Stimulated activated CD4-positive, alpha-beta T cell treated with anti-CD3 and anti-CD28 coated beads, TNF-alpha, amount 100 ng/mL, for 48 hours (primary cell): ENCODE measurements around the gene LRRK1.

Source experiments
- DNase-seq, 3 donors: peaks; one replicate each; pipeline ENCODE4 v3.0.0-alpha.2; 2020; ENCODE audit warnings: low read depth in 3 of 3

Gene LRRK1

GRCh38 chr15:101004500-101004899 lies 85.3 kb downstream of the LRRK1 start:
- no peak for DNase-seq

- DNase-seq = no peak
Observed at GRCh38 chr15:101004986-101005747, 86.0 kb downstream of the LRRK1 start.

DNA sequence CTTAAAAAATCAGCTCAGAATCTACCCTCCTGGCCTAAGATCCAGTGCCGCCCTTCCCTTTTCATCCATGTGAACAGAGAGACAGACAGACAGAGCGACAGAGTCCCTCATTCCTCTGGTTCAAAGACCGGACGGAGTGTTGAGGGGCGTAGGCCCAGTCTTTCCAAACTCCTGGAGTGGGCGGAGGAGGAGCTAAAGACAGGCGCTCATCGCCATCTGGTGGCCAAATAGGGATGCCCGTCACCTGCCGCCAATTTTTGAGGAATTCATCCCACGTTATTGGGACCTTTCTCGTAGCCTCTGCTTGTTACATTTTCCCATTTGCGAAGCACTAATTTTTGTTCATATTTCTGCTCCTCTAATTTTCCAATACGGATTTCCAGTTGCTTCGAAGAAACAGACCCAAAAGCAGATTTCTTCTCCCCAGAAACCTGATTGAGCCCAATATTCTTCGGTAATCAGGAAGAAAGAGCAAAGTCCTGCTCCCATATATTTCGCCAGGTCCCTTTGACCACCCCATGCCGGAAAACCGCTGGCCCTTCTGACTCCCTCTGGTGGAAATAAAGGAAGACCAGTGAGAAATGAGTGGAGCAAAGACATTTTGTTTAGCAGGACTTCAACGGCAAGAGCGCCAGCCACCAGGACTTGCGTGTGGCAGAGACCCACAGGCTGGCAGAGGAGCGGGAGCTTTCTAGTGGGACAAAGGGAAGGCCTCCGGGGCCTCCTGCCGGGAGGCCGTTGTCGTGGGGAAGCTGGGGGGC lies 88.0 kb downstream of the LRRK1 start:
- peak; percentile 51 to 75 (median 55) for DNase-seq

- peak; percentile 66 to 84 (median 81) for DNase-seq
Observed at GRCh38 chr15:101008158-101009139, 89.3 kb downstream of the LRRK1 start.

DNA sequence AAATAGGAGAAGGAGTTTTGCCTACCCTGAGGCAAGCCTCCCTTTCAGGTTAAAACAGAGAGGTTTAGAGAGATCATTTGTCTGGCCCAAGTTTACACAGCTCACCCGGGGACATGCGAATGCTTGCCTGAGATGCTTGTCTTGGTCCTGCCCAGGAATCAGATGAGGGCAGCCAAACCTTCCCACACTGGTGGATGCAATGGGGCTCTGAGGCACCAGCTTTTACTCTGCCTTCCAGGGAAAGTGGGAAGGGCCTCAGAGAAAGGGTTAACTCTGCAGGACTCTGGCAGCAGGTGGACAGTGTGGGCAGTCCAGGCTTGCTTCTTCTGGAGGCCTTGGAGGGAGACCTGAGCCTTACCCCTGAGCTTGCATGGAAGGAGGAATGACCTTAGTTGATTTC lies 90.0 kb downstream of the LRRK1 start:
- no peak for DNase-seq

DNA sequence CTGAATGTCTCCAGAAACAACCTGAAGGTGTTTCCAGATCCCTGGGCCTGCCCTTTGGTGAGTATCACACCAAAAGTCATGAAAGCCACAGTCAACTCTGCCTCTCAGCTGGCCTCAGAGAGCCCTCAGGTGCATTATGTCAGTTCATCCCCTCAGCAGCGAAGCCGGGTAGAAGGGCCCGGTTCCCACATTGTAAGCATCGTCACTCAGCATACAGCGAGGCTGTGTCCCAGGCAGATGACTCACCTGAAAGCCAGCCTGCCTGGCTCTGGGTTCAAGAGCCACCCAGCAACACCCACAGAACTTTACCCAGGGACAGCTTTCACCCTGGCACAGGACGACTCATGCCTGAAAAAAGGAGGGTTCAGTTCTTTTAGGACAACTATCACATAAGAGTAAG lies 91.6 kb downstream of the LRRK1 start:
- DNase-seq = no peak

DNA sequence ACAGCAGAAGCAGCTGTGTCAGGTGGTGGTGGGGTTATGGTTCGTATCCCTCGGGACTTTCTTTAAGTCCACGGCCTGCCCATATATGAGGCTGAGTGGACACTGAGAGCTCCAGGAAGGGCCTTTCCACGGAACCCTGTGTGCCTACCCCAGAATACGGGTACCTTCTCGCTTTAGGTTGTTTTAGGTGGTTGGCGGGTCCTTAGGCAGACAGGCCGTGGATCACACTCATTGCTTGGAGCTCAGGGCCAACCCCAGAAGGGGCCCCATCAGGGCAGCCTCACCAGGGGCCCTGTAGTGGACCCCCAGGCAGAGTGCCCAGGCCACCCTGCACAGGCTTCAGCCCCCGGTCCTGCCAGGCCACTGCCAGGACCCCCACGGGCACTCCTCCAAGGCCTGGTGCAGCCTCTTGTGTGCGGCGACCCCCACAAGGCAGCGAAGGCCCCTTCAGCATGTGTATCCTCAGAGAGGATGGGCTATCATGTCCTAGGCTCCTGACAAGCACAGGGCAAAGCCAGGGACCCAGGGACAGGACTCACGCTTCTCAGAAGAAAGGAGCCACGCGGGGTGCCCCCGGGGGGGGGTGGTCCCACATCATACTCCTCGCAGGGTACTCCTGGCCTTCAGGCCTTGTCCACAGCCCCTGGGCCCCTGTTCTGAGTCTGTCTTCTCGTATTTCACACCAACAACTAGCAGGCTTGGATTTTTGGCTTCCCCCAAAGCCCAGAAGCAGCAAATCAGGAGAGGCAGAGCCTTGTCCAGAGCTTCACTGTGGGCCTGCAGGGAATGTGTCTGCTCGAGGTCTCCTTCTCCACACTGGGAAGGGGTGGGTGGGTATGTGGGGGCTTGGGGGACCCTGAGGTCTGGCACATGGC lies 93.4 kb downstream of the LRRK1 start:
- no peak for DNase-seq

- no peak for DNase-seq
Observed at GRCh38 chr15:101013201-101013550, 94.0 kb downstream of the LRRK1 start.

DNA sequence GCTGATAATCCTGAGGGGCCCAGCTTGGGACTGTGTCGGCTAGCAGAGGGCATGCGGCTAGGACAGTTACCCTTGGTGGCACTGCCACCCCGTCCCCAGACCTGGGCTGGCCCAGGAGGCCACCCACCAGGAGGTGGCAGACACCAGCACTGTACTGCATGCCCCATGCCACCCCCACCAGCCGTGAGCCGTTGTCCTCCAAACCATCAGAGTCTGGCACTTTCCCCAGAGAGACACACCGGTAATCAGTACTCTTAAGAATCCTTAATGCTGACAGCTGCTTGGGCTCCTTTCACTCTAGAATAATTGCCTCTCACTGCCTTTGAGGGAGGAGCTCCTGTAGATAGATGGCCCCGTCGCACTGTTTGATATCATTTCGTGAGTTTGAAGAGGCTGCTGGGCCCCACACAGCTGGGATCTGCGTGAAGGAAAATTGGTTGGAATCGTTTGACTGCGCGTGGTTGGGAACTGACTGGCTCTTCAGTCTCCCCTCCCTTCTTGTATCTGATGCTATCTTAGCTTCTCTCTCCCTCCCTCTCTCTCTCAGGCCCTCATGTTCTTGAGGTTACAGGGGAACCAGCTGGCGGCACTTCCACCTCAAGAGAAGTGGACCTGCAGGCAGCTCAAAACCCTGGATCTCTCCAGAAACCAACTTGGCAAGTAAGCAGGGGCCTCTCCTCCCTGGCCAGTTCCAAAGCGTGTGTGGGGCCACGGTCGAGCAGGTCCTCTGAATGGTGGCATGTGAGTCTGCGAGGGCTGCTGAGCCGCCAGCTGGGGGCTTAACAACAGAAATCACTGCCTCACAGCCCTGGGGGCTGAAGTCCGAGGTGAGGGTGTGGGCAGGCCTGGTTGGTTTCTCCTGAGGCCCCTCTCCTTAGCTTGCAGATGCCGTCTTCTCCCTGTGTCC lies 94.9 kb downstream of the LRRK1 start:
- DNase-seq = no peak

GRCh38 chr15:101014921-101015841 lies 96.0 kb downstream of the LRRK1 start:
- DNase-seq = peak; percentile 41 to 71 (median 66)

- no peak for DNase-seq
Observed at GRCh38 chr15:101016581-101016980, 97.4 kb downstream of the LRRK1 start.

GRCh38 chr15:101017093-101017754 lies 98.1 kb downstream of the LRRK1 start:
- DNase-seq = no peak

GRCh38 chr15:101018016-101018415 lies 98.9 kb downstream of the LRRK1 start:
- no peak for DNase-seq

- DNase-seq = no peak
Observed at GRCh38 chr15:101018450-101018849, 99.3 kb downstream of the LRRK1 start.

- DNase-seq = no peak
Observed at GRCh38 chr15:101019366-101019896, 100.3 kb downstream of the LRRK1 start.

- no peak for DNase-seq
Observed at GRCh38 chr15:101020451-101020850, 101.3 kb downstream of the LRRK1 start.

DNA sequence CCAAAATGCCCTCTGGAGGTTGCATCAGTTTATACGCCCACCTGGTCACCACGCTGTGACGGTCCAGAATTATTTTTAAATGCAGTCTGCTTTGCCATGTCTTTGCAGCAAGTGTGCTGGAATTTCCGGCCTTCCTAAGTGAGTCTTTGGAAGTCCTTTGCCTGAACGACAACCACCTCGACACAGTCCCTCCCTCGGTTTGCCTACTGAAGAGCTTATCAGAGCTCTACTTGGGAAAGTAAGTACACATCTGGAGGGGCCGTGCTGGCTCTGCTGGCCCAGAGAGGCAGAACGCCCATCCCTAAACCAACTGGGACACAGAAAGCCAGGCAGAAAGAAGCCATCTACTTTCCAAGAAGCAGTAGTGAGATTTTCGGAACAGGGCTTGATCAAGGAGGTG lies 101.8 kb downstream of the LRRK1 start:
- DNase-seq = no peak

DNA sequence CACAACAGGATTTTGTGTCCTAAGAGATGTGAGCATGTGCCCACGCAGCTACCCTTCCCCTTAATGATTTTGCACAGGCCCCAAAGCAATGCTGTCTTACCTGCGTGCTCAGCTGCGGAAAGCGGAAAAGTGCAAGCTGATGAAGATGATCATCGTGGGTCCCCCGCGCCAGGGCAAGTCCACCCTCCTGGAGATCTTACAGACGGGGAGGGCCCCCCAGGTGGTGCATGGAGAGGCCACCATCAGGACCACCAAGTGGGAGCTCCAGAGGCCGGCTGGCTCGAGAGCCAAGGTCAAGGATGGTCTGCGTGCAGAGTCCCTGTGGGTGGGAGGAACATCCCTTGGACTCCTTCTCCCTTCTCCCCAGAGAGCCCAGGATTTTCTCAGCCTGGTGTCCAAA lies 103.1 kb downstream of the LRRK1 start:
- no peak for DNase-seq
